SKM-1 (cell line): Measurements from ENCODE around the gene WSB1.
"Not testable (repeated sequence)": the region's sequence is repeated elsewhere in the genome, so short reads cannot be mapped to it uniquely, and the experiment has no call there.

Source experiments
- DNase-seq: peaks from one replicate; lab custom pipeline; 2025; ENCODE audit not compliant: unreplicated experiment; lab: John Stamatoyannopoulos, UW

WSB1 gene

DNA sequence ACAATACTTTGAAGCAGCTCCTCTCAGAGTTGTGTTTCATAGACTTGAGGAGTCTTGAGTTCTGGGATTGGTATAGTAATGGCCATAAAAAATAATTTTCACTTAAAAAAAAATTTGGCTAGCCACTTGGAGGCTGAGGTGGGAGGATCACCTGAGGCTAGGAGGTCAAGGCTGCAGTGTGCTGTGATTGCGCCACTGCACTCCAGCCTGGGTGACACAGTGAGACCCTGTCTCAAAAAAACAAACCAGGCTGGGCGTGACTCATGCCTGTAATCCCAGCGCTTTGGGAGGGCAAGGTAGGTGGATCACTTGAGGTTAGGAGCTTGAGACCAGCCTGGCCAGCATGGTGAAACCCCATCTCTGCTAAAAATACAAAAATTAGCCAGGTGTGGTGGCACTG lies 14.8 kb upstream of the WSB1 start:
- DNase-seq: not testable (repeated sequence)

DNA sequence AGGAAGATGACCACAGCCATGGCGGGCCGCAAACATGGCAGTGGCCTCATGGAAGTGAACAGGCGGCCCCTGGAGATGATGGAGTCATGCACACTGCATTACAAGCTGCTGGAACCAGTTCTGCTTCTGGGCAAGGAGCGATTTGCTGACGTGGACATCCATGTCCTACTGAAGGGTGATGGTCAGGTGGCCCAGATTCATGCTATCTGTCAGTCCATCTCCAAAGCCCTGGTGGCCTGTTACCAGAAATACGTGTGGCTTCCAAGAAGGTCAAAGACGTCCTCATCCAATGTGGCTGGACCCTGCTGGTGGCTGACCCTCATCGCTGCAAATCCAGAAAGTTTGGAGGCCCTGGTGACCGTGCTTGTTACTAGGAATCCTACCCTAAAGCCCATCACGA lies 13.4 kb upstream of the WSB1 start:
- no peak for DNase-seq

DNA sequence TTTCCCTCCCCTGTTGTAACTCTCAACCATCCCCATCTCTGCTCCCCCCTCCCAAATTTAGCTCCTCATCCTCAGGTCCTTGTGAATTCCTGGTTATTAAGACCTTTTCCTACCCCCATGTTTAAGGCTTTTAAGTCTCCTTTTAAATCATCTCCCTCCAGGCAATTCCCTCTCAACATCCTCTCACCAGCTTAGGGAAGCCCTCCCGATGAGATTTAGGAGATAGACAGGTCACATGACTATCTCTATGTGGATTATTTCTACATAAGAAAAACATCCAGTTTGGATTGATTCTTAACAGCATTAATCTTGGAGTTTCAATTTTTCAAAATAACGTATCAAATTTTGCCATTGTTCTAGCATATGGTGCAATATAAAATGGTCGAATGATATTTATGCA lies 12.5 kb upstream of the WSB1 start:
- no peak for DNase-seq

- DNase-seq: peak; percentile 91
These were observed 11.8 kb upstream of the WSB1 start for GRCh38 chr17:27282054-27282551.

GRCh38 chr17:27283060-27283459 lies 10.9 kb upstream of the WSB1 start:
- DNase-seq: peak; percentile 53

DNA sequence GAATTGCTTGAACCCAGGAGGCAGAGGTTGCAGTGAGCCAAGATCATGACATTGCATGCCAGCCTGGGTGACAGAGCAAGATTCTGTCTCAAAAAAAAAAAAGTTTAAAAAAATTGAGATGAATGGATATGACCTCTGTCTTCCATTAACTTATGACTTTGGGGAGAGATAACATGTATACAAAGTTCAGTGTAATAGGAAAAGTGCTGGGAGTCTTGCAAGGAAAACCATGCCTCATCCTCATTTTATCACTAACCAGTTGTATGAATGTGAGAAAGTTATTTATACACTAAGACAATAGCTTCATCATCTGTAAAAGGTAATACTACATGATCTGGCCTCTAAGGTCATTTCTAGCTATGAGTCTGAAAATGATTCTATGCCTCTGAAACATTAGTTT lies 10.2 kb upstream of the WSB1 start:
- DNase-seq: no peak

GRCh38 chr17:27284811-27285415 lies 9.0 kb upstream of the WSB1 start:
- no peak for DNase-seq

DNA sequence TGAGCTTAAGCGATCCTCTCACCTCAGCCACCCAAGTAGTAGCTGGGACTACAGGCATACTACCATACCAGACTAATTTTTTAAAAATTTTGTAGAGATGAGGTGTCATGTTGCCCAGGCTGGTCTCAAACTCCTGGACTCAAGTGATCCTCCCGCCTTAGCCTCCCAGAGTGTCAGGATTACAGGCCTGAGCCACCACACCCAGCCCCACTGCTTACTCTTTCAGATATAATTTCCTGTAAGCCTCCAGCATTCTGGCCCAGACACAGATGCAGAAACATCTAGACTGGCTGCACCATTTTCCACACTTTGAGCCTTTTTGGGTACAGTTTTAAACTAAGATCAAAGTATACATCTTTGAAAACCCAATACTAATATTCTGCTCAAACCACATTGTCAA lies 8.4 kb upstream of the WSB1 start:
- no peak for DNase-seq

DNA sequence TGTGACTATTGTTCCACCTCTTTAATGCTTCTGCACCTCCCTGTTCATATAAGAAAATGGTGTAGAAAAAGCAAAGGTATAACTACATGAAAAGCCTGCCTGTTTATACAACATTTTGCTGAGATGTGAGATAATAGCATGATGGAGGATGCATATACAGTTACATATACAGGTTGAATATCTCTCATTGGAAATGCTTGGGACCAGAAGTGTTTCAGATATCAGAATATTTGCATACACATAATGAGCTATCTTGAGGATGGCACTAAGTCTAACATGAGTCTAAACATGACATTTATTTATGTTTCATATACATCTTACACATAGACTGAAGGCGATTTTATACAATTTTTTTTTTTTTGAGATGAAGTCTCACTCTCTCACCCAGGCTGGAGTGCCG lies 5.7 kb upstream of the WSB1 start:
- no peak for DNase-seq

DNA sequence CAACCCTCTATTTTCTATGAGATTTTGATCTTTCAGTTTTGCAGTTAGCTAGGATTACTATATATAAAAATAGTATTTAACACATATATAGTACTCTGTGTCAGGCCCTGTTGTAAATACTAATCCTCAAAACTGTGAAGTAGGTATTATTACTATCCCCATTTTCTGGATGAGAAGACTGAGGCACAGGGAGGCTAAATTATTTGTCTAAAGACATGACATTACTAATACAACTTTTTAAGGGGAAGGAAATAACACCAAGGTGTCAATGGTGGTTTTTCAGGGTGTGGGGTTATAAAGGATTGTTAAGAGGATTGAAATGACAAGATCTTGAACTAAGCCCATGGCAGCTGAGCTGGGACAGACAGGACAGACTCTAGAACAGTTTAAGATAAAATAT lies 4.1 kb upstream of the WSB1 start:
- no peak for DNase-seq

- DNase-seq: no peak
These were observed 2.9 kb upstream of the WSB1 start for GRCh38 chr17:27290916-27291598.

DNA sequence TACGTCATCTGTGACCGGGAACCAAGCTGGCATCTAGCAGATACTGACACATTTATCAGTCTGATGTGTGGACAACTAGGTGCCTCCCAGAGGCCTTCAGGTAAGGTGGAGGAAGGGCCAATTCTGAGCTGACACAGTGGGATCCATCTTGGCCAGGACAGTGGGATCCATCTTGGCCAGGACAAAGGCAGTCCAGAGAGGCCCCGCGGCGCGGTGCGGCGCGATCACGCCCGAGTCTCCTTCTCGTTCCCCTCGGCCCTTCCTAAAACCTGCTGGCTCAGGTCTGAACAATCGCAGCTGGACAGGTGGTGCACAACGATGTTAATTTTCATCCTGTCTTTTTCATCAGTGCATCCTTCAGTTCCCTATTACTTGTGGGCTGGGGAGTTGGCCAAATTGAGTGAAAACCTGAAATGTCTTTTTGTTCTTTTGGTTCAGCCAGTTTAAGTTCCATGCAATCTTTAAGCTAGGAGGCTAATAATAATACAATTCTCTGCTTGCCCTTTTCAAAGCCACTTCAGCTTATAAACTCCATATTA lies 486 bp upstream of the WSB1 start:
- DNase-seq: no peak

DNA sequence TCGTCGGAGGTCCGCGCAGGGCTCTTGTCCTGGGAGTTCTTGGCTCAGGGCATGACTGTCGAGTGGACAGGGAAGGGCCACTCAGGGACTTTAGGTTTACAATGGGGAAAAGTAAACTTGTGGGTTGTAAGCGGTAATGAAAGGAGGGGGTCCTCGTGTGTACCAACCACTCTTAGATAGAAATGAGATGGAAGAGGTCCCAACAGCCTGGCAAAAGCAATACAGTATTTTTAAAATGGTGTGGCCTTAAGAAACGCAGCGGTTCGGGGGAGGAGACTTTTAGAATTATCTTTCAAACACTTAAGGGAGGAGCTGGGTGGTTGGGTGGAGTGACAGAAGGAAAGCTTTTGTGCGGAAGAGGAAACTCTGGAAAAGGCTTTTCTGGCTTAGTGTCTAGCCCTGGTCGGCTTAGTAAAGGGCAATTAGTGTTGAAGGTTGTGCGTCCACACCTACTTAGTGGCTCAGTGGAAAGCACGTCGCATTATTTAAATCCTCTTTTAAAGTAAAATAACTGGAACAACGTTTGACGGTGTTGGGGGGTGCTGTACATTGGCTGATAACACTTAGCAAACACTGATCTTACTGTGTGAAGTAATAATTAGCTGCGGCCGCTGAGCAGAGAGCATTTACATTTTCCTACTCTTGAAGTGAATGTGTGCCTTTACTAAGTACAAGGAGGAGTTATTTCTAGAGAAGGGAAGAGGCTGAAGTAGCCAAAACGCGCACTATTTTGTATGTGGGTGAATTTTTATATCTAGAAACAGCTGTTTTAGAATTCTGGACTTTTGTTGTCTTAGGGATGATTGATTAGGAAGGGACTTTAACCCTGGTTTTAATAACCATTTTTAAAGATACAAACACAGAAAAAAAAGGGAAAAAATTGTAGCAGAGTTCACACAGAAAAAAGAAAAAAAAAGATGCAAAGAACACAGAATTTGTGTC lies 1.0 kb downstream of the WSB1 start:
- DNase-seq: peak; percentile 64

DNA sequence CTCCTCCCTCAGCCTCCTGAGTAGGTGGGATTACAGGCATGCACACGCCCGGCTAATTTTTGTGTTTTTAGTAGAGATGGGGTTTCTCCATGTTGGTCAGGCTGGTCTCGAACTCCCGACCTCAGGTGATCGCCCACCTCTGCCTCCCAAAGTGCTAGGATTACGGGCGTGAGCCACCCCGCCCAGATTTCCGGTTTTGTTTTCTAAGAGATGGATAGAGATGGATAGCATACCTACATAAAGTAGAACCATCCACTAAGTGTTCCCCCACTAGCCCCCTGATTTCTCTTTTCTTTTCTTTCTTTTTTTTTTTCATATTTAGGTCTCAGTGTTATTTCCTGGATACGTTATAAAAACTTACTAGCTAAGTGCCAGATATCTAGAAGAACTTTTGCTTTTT lies 2.0 kb downstream of the WSB1 start:
- DNase-seq: no peak

DNA sequence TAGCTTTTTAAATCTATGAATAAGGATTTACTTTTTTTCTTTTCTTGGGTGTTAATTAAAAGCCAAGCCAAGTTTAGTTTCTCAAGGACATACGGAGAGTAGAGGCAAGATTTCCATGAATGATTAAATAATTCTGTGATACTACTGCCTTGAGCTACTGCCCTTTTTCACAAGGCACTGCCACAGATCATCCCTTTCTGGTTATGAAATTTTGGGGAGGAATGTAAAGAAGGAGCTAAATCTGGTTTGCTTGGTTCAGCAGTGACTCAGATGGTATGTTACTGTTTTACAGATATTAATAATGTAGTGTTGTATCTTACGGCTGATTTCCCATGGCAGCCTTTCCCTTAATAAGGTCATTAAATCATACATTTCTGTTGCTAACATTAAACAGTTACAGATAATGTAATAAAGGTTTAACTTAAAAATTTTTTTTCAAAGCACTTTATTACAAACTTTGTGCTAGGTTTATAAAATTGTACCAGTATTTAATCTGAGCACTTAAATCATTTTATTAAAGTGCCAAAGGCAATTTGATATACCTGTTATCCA lies 2.6 kb downstream of the WSB1 start:
- DNase-seq: no peak

- no peak for DNase-seq
These were observed 5.6 kb downstream of the WSB1 start for GRCh38 chr17:27299384-27300049.

GRCh38 chr17:27303734-27304133 lies 9.8 kb downstream of the WSB1 start:
- no peak for DNase-seq

- DNase-seq: no peak
These were observed 12.4 kb downstream of the WSB1 start for GRCh38 chr17:27306276-27306835.

DNA sequence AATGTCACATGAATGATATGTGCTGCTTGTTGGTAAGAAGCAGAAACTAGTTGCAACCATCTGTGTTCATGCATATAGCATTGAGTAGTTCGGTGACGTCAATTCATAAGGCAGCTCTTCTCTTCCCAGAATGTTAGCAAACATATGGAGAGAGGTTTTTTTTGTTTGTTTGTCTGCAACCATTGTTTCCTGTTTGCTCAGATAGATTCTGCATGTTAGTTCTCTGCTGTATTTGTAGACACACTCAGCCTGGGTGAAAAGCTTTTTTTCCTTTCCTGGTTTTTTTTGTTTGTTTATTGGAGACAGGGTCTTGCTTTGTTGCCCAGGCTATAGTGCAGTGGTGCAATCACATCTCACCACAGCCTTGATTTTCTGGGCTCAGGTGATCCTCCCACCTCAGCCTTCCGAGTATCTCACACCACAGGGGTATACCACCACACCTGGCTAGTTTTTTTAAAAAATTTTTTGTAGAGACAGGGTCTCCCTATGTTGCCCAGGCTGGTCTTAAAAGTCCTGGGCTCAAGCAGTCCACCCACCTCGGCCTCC lies 16.7 kb downstream of the WSB1 start:
- DNase-seq: no peak

DNA sequence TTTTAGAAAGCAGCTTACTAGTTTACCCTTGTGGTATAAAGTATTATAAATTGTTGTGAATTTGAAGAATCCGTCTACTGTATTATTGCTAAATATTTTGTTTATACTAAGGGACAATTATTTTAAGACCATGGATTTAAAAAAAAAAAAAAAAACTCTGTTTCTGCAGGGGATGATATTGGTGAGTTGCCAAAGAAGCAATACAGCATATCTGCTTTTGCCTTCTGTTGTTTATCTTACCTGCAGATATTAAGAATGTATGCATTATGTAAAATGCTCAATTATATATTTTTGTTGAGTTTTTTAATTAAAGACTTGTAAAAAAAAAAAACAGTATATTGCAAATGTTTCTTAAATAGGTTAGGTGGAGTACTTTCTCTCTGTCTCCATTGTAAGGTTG lies 19.4 kb downstream of the WSB1 start:
- no peak for DNase-seq
